Smooth muscle cell of the coronary artery (primary cell): ENCODE measurements around the gene ZBP1. TPM values are rescaled to one million over a fixed set of nuclear protein-coding genes. Genes with fewer than 3 reads are reported as not detected.

Experiments used
- total RNA-seq: library from RNA; depleted of rRNA; stranded (reverse); fragments of >200 nt; gene quantifications from 2 replicates; pipeline ENCODE4 v1.2.3, GENCODE V29; 2014; ENCODE audit warnings: low replicate concordance

Gene ZBP1, protein sequence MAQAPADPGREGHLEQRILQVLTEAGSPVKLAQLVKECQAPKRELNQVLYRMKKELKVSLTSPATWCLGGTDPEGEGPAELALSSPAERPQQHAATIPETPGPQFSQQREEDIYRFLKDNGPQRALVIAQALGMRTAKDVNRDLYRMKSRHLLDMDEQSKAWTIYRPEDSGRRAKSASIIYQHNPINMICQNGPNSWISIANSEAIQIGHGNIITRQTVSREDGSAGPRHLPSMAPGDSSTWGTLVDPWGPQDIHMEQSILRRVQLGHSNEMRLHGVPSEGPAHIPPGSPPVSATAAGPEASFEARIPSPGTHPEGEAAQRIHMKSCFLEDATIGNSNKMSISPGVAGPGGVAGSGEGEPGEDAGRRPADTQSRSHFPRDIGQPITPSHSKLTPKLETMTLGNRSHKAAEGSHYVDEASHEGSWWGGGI
- not detected in 2 replicates for total RNA-seq

DNA sequence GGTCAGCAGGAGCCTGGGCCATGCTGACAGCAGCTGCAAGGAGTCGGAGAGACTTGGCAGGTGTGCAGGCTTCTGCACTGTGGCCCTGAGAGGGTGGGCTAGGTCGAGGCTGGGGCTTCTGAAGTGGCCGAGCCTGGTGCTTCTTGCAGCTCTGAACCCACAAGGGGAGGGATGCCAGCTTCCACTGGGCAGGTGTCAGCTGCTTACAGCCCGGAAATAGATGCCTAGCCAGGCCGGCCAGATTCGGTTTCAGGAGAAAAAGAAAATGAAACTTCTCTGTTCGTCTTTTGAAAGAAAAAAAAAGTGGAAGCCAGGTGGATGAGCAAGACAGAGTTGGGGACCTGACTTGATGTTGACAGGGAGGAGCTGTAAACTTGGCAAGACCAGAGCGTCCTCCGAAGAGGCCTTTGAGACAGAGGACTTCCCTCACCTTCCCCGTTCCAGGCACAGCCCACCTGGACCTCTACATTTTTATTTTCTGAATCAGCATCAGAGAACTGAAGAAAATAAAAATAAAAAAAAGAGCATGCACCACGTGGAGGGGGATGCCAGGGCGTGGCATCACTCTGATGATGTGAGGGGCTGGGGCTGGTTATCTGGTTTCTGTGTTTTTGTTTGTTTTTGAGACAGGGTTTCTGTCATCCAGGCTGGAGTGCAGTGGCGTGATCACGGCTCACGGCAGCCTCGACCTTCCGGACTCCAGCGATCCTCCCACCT, at the start of gene ZBP1:
Gene ZBP1 (minus strand): TSS at position 153 of the 717 bp plus-strand sequence. CDS start 131 bp downstream, at position 22.

GRCh38 chr20:57560554-57561355, 59.5 kb downstream of the ZBP1 start, which contains the start of gene PCK1:
Gene PCK1, plus strand, starts transcription at chr20:57561110. Its CDS starts 302 bp downstream, at chr20:57561412.

Other genes with a start within 250 kb of the ZBP1 start
- gene RBM38, start 229.0 kb downstream of the ZBP1 start, total RNA-seq: 3.6 and 11.7 TPM in 2 replicates
- not detected in 2 replicates for gene CTCFL, start 95.3 kb downstream of the ZBP1 start, total RNA-seq
- gene PCK1, start 59.3 kb downstream of the ZBP1 start, total RNA-seq: not detected in 2 replicates
- 1.3 and 11.0 TPM in 2 replicates for gene PMEPA1, start 89.6 kb upstream of the ZBP1 start, total RNA-seq